Posterior cingulate gyrus (tissue), 11 donors: ENCODE data around the gene EGLN1.
A peak's percentile ranks its signal among the peaks of the same experiment; 100 is the strongest.
"Not testable (repeated sequence)": the region's sequence is repeated elsewhere in the genome, so short reads cannot be mapped to it uniquely, and the experiment has no call there.

Source experiments
- DNase-seq, 10 donors: peaks; one replicate each; pipeline versions ENCODE4 v3.0.0 to v3.0.0-alpha.2; 2020 to 2021; ENCODE audit warnings: mixed read lengths in 3 of 10
- intact Hi-C: fragments of 100-400 bp; cut with DNase I; formaldehyde crosslinking; loops from one replicate; pipeline ENCODE4 v1.15.1; 2023

The EGLN1 gene

GRCh38 chr1:231421971-231422797 lies at the start of gene EGLN1:
TSS of gene EGLN1 (minus strand) at chr1:231422287. CDS start at chr1:231421888, 399 bp downstream.
- intact Hi-C loops: loop anchor here (2.0 to 5.0 kb wide), 2 partner anchors 85 to 105 kb away; partner anchors contain the start of genes EXOC8 and TSNAX
- peak; percentile 60 to 96 (median 76) for DNase-seq

- intact Hi-C loops, DNase-seq: not testable (repeated sequence)
Measured at GRCh38 chr1:231471500-231471899, 49.4 kb upstream of the EGLN1 start.

GRCh38 chr1:231471027-231471426 lies 48.9 kb upstream of the EGLN1 start:
- DNase-seq, intact Hi-C loops: not testable (repeated sequence)

GRCh38 chr1:231467986-231468385 lies 45.9 kb upstream of the EGLN1 start:
- intact Hi-C loops: no loop called here
- no peak for DNase-seq

GRCh38 chr1:231465051-231465450 lies 43.0 kb upstream of the EGLN1 start:
- no peak for DNase-seq
- intact Hi-C loops: no loop called here

GRCh38 chr1:231463541-231463940 lies 41.5 kb upstream of the EGLN1 start:
- intact Hi-C loops: no loop called here
- DNase-seq: no peak

- intact Hi-C loops: no loop called here
- no peak for DNase-seq
Measured at GRCh38 chr1:231460614-231461013, 38.5 kb upstream of the EGLN1 start.

- DNase-seq, intact Hi-C loops: not testable (repeated sequence)
Measured at GRCh38 chr1:231459438-231459837, 37.4 kb upstream of the EGLN1 start.

GRCh38 chr1:231457956-231458355 lies 35.9 kb upstream of the EGLN1 start:
- intact Hi-C loops, DNase-seq: not testable (repeated sequence)

GRCh38 chr1:231454133-231454532 lies 32.0 kb upstream of the EGLN1 start:
- DNase-seq: peak in 1 of 10 donors; percentile 72
- intact Hi-C loops: not testable (repeated sequence)

GRCh38 chr1:231446138-231446537 lies 24.1 kb upstream of the EGLN1 start:
- DNase-seq: no peak

GRCh38 chr1:231444059-231444458 lies 22.0 kb upstream of the EGLN1 start:
- intact Hi-C loops: no loop called here
- DNase-seq: no peak

More at GRCh38 chr1:231446138-231446537, 24.1 kb upstream of the EGLN1 start:
- intact Hi-C loops: no loop called here

- intact Hi-C loops: no loop called here
Measured at GRCh38 chr1:231443363-231443762, 21.3 kb upstream of the EGLN1 start.

GRCh38 chr1:231442735-231443134 lies 20.6 kb upstream of the EGLN1 start:
- intact Hi-C loops: no loop called here

More at GRCh38 chr1:231443363-231443762, 21.3 kb upstream of the EGLN1 start:
- DNase-seq: no peak

GRCh38 chr1:231432996-231433395 lies 10.9 kb upstream of the EGLN1 start:
- intact Hi-C loops: no loop called here
- DNase-seq: no peak

More at GRCh38 chr1:231442735-231443134, 20.6 kb upstream of the EGLN1 start:
- DNase-seq: no peak

- intact Hi-C loops: no loop called here
- no peak for DNase-seq
Measured at GRCh38 chr1:231431665-231432415, 9.8 kb upstream of the EGLN1 start.

GRCh38 chr1:231430678-231431352 lies 8.7 kb upstream of the EGLN1 start:
- intact Hi-C loops, DNase-seq: not testable (repeated sequence)

GRCh38 chr1:231428377-231428776 lies 6.3 kb upstream of the EGLN1 start:
- DNase-seq: no peak
- intact Hi-C loops: no loop called here

GRCh38 chr1:231424950-231425805 lies 3.1 kb upstream of the EGLN1 start:
- no peak for DNase-seq
- intact Hi-C loops: loop anchor here (5.0 kb wide), 1 partner anchor 102 kb away; the partner anchor contains the start of gene TSNAX

- DNase-seq: no peak
- intact Hi-C loops: loop anchor here (5.0 kb wide), 1 partner anchor 104 kb away; the partner anchor contains the start of gene TSNAX
Measured at GRCh38 chr1:231423648-231424047, 1.6 kb upstream of the EGLN1 start.
